Vagina (tissue), 2 donors: Measurements from ENCODE around the gene SCYL3. TPM values are rescaled to one million over a fixed set of nuclear protein-coding genes. Genes with fewer than 3 reads are reported as not detected.

Source experiments
- DNase-seq, 2 donors: peaks; one replicate each; pipeline ENCODE4 v3.0.0-alpha.2; 2017; ENCODE audit errors: extremely low spot score in 2 of 2
- H3K27ac ChIP-seq: fragments of 200-600 bp; sonication (generic); one replicate; pipeline ENCODE4 v1.5.1; 2019
- H3K27me3 ChIP-seq: fragments of 200-600 bp; sonication (generic); one replicate; pipeline ENCODE4 v1.5.1; 2019
- H3K36me3 ChIP-seq, 2 donors: fragments of 200-600 bp; sonication (generic); one replicate each; pipeline ENCODE4 v1.5.1; 2017 to 2019
- H3K4me1 ChIP-seq: fragments of 200-600 bp; sonication (generic); one replicate; pipeline ENCODE4 v1.5.1; 2019
- H3K4me3 ChIP-seq, 2 donors: fragments of 200-600 bp; sonication (generic); 1 replicate in 1 of 2; 2 replicates in 1 of 2; pipeline ENCODE4 v1.5.1; 2016 to 2019
- H3K9me3 ChIP-seq: fragments of 200-600 bp; sonication (generic); one replicate; pipeline ENCODE4 v1.5.1; 2019
- POLR2A ChIP-seq, 2 donors: fragments of 450-650 bp; IDR thresholded peaks; one replicate each; pipeline ENCODE4 v1.6.1; 2017; ENCODE audit warnings: antibody characterized with exemption in 2 of 2, mild to moderate bottlenecking in 2 of 2, moderate library complexity in 2 of 2
- POLR2AphosphoS5 ChIP-seq, 2 donors: sonication (generic); formaldehyde crosslinking; IDR thresholded peaks; one replicate each; pipeline ENCODE4 v1.9.0; 2017; ENCODE audit warnings: antibody characterized with exemption in 2 of 2, mild to moderate bottlenecking in 2 of 2, low read depth in 1 of 2; ENCODE audit not compliant: insufficient read depth in 1 of 2
- intact Hi-C: fragments of 100-400 bp; cut with DNase I; formaldehyde crosslinking; loops from one replicate; pipeline ENCODE4 v1.15.1; 2023
- total RNA-seq: library from RNA; depleted of rRNA; stranded (reverse); fragments of >200 nt; gene quantifications from one replicate; pipeline ENCODE4 v1.2.3, GENCODE V29; 2016
- TF ChIP-seq, protein P1 (sequence below), 3 experiments: fragments of 450-650 bp in 2 of 3; fragments of 200-600 bp in 1 of 3; sonication (generic) in 1 of 3; IDR thresholded peaks; one replicate each; pipeline ENCODE4 v1.5.1; 2017 to 2019; ENCODE audit warnings: antibody characterized with exemption in 3 of 3, mild to moderate bottlenecking in 2 of 3, moderate library complexity in 2 of 3

Gene SCYL3
- total RNA-seq, 1 donor from 2014 or later = 11.8 TPM

DNA sequence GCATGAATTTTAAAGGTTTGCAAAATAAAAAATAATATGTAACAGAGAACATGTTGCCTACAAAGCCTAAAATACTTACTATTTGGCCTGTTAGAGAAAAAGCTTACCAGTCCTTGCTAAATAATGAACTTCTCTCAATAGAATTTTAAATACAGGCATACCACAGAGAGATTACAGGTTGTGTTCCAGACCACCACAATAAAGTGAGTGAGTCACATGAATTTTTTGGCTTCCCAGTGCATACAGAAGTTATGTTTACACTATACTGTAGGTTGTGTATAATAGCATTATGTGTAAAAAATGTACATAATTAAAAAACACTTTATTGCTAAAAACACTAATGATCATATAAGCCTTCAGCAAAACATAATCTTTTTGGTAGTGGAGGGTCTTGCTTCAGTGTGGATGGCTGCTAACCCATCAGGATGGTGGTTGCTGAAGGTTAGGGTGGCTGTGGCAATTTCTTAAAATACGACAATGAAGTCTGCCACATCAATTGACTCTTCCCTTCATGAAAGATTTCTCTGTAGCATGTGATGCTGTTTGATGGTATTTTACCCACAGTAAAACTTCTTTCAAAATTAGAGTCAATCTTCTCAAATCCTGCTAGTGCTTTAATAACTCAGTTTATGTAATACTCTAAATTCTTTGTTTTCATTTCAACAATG, 48.6 kb downstream of the SCYL3 start:
- Histone ChIP-seq H3K9me3 (no peaks in the 10 kb centered on the region), H3K4me1 (no peaks in the 10 kb centered on the region), H3K27me3 (no peaks in the 10 kb centered on the region), H3K36me3 (peaks cover 0 to 17% of the 10 kb centered on the region in 2 donors), H3K4me3 (no peak overlapping the region), H3K27ac (no peak overlapping the region)
- TF ChIP-seq, protein P1, sequence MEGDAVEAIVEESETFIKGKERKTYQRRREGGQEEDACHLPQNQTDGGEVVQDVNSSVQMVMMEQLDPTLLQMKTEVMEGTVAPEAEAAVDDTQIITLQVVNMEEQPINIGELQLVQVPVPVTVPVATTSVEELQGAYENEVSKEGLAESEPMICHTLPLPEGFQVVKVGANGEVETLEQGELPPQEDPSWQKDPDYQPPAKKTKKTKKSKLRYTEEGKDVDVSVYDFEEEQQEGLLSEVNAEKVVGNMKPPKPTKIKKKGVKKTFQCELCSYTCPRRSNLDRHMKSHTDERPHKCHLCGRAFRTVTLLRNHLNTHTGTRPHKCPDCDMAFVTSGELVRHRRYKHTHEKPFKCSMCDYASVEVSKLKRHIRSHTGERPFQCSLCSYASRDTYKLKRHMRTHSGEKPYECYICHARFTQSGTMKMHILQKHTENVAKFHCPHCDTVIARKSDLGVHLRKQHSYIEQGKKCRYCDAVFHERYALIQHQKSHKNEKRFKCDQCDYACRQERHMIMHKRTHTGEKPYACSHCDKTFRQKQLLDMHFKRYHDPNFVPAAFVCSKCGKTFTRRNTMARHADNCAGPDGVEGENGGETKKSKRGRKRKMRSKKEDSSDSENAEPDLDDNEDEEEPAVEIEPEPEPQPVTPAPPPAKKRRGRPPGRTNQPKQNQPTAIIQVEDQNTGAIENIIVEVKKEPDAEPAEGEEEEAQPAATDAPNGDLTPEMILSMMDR (IDR thresholded peaks at IDR 0.05) = no peak
- TF ChIP-seq POLR2A (IDR thresholded peaks at IDR 0.05) = no peak
- TF ChIP-seq POLR2AphosphoS5 (IDR thresholded peaks at IDR 0.05; ENCODE audit: insufficient read depth in 1 of 2, low read depth in 1 of 2) = no peak
- intact Hi-C loops = no loop called here
- DNase-seq = no peak

DNA sequence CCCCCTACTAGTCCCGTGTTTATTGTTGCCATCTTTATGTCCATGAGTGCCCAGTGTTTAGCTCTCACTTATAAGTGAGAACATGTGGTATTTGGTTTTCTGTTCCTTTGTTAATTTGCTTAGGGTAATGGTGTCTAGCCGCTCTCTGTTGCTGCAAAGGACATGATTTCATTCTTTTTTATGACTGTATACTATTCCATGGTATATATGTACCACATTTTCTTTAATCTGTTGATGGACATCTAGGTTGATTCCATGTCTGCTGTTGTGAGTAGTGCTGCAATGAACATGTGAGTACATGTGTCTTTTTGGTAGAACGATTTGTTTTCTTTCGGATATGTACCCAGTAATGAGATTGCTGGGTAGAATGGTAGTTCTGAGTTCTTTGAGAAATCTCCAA, 54.8 kb downstream of the SCYL3 start:
- no peaks in the 10 kb centered on the region for H3K9me3 ChIP-seq
- H3K27ac ChIP-seq = no peak overlapping the region
- no peaks in the 10 kb centered on the region for H3K4me1 ChIP-seq
- no peaks in the 10 kb centered on the region for H3K27me3 ChIP-seq
- TF ChIP-seq POLR2AphosphoS5 (IDR thresholded peaks at IDR 0.05; ENCODE audit: insufficient read depth in 1 of 2, low read depth in 1 of 2) (no peak), POLR2A (IDR thresholded peaks at IDR 0.05) (no peak)
- TF ChIP-seq, protein P1 (IDR thresholded peaks at IDR 0.05) = no peak
- peaks cover 0 to 21% of the 10 kb centered on the region in 2 donors for H3K36me3 ChIP-seq
- H3K4me3 ChIP-seq = no peak overlapping the region
- no peak for DNase-seq
- intact Hi-C loops = no loop called here

DNA sequence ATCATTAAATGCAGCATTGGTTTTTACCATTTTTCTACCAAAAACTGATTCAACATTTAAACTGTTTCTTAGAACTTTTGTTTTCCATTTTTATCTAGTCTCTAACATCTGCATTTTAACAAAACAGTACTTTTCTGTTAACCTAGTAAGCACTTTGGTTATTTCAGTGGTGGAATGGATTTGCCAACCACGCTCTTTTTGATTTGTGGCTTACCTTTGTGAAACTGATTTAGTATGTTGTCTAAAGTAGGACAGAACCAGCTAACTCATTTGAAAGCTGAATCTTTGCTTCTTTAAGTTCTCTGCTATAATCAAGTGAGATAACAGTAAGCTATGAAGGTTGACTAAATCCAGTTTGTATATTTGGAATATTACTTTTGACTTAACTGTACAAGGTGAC, 57.5 kb downstream of the SCYL3 start:
- no peak for TF ChIP-seq POLR2A (IDR thresholded peaks at IDR 0.05)
- no peak for TF ChIP-seq POLR2AphosphoS5 (IDR thresholded peaks at IDR 0.05; ENCODE audit: insufficient read depth in 1 of 2, low read depth in 1 of 2)
- TF ChIP-seq, protein P1 (IDR thresholded peaks at IDR 0.05) = no peak
- no peaks in the 10 kb centered on the region for H3K9me3 ChIP-seq
- H3K4me3 ChIP-seq = no peak overlapping the region
- no peaks in the 10 kb centered on the region for H3K4me1 ChIP-seq
- intact Hi-C loops = no loop called here
- peaks cover 0 to 17% of the 10 kb centered on the region in 2 donors for H3K36me3 ChIP-seq
- DNase-seq = no peak
- H3K27me3 ChIP-seq = no peaks in the 10 kb centered on the region
- no peak overlapping the region for H3K27ac ChIP-seq

DNA sequence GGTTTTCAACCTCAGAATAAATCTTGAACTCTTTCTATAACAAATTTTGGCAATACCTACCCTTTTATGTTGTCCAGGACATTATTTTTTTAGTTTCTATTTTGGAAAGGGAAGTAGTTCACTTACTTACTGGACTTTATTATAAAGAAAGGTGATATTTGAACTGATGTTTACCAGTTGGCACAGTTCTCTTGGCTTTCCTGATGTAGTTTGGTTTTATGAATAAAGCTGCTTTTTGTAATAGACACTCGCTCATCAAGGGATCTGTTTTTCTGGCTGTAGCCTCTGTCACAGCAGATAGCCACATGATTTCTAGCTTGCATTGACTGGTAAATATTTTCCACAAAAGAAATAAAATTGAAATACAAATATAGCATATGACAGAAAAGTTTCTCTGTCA, 58.0 kb downstream of the SCYL3 start:
- peaks cover 0 to 20% of the 10 kb centered on the region in 2 donors for H3K36me3 ChIP-seq
- no peak for DNase-seq
- H3K4me1 ChIP-seq = no peaks in the 10 kb centered on the region
- no peaks in the 10 kb centered on the region for H3K9me3 ChIP-seq
- intact Hi-C loops = no loop called here
- H3K27me3 ChIP-seq = no peaks in the 10 kb centered on the region
- H3K4me3 ChIP-seq = no peak overlapping the region
- TF ChIP-seq, protein P1 (IDR thresholded peaks at IDR 0.05) = no peak
- TF ChIP-seq POLR2AphosphoS5 (IDR thresholded peaks at IDR 0.05; ENCODE audit: insufficient read depth in 1 of 2, low read depth in 1 of 2) (no peak), POLR2A (IDR thresholded peaks at IDR 0.05) (no peak)
- H3K27ac ChIP-seq = no peak overlapping the region

DNA sequence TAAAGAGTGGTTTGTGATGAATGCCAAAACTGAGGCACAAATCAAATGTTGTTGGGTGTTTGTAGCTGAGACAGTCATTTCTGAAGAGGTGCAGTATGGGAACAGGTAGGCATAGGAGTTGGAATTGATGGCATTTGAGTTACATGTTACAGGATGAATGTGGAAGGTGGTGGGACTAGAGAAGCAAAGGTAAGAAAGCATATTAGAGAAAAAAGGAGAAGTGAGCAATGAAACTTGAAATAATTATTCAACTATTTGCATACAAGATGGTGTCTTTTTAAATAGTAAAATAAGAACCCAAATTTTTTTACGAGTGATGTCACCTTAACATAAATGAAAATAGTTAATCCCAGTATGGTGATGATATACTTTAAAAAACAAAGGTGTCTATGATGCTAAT, 58.8 kb downstream of the SCYL3 start:
- Histone ChIP-seq H3K27ac (no peak overlapping the region), H3K9me3 (no peaks in the 10 kb centered on the region), H3K36me3 (peaks cover 0 to 25% of the 10 kb centered on the region in 2 donors), H3K27me3 (no peaks in the 10 kb centered on the region), H3K4me1 (no peaks in the 10 kb centered on the region), H3K4me3 (no peak overlapping the region)
- no peak for DNase-seq
- intact Hi-C loops = no loop called here
- TF ChIP-seq POLR2AphosphoS5 (IDR thresholded peaks at IDR 0.05; ENCODE audit: insufficient read depth in 1 of 2, low read depth in 1 of 2) (no peak), POLR2A (IDR thresholded peaks at IDR 0.05) (no peak)
- TF ChIP-seq, protein P1 (IDR thresholded peaks at IDR 0.05) = no peak
